Keratinocyte (primary cell): ENCODE measurements around the gene NMB. TPM values are rescaled to one million over a fixed set of nuclear protein-coding genes. Genes with fewer than 3 reads are reported as not detected.

Experiments
- DNase-seq: peaks from one replicate; pipeline ENCODE4 v3.0.0-alpha.2; 2011; ENCODE audit warnings: low read depth, missing footprints, low spot score
- FAIRE-seq: peaks from 2 replicates; lab custom pipeline; 2011; peaks lifted over from hg19 to GRCh38; lab: Jason Lieb, UNC
- H2AFZ ChIP-seq: 2 replicates; pipeline ENCODE4 v1.6.0; 2012; ENCODE audit warnings: low read length, control low read depth, inconsistent platforms; ENCODE audit not compliant: control insufficient read depth
- H3K27ac ChIP-seq: 2 replicates; pipeline ENCODE4 v1.5.1; 2011; ENCODE audit warnings: low read length; ENCODE audit not compliant: control insufficient read depth, insufficient read depth
- H3K27me3 ChIP-seq: 3 replicates; pipeline ENCODE4 v1.6.0; 2011; ENCODE audit warnings: low read length; ENCODE audit not compliant: control insufficient read depth, insufficient read depth; ENCODE audit errors: extremely low read depth
- H3K36me3 ChIP-seq, 2 experiments: 2 replicates in 1 of 2; 3 replicates in 1 of 2; pipeline ENCODE4 v1.5.1; 2011; ENCODE audit warnings: low read length in 2 of 2, mild to moderate bottlenecking in 1 of 2; ENCODE audit not compliant: control insufficient read depth in 2 of 2, insufficient read depth in 2 of 2; ENCODE audit errors: extremely low read depth in 1 of 2
- H3K4me1 ChIP-seq: 3 replicates; pipeline ENCODE4 v1.5.1; 2011; ENCODE audit warnings: low read length; ENCODE audit not compliant: control insufficient read depth, insufficient read depth; ENCODE audit errors: extremely low read depth
- H3K4me2 ChIP-seq: 3 replicates; pipeline ENCODE4 v1.6.0; 2011; ENCODE audit warnings: low read depth, low read length; ENCODE audit not compliant: control insufficient read depth, insufficient read depth; ENCODE audit errors: extremely low read depth
- H3K4me3 ChIP-seq, 3 experiments: fragments of 200-600 bp in 1 of 3; sonication (generic) in 1 of 3; 2 replicates in 2 of 3; 3 replicates in 1 of 3; pipeline ENCODE4 v1.5.1; 2011 to 2016; ENCODE audit warnings: low read length in 3 of 3, mild to moderate bottlenecking in 3 of 3, control low read depth in 2 of 3, inconsistent platforms in 1 of 3, low read depth in 1 of 3, mixed read lengths in 1 of 3, mixed run types in 1 of 3, moderate library complexity in 1 of 3; ENCODE audit not compliant: control insufficient read depth in 2 of 3, insufficient read depth in 2 of 3; ENCODE audit errors: extremely low read depth in 1 of 3
- H3K79me2 ChIP-seq: 2 replicates; pipeline ENCODE4 v1.6.0; 2012; ENCODE audit warnings: low read length; ENCODE audit not compliant: control insufficient read depth, insufficient read depth
- H3K9ac ChIP-seq: 3 replicates; pipeline ENCODE4 v1.6.0; 2011; ENCODE audit warnings: low read length; ENCODE audit not compliant: control insufficient read depth, insufficient read depth; ENCODE audit errors: extremely low read depth
- H3K9me1 ChIP-seq: 3 replicates; pipeline ENCODE4 v1.6.0; 2011; ENCODE audit warnings: low read length; ENCODE audit not compliant: control insufficient read depth, insufficient read depth; ENCODE audit errors: extremely low read depth
- H3K9me3 ChIP-seq: 2 replicates; pipeline ENCODE4 v1.5.1; 2012; ENCODE audit warnings: low read depth, low read length; ENCODE audit not compliant: control insufficient read depth
- H4K20me1 ChIP-seq: 3 replicates; pipeline ENCODE4 v1.6.0; 2011; ENCODE audit warnings: low read length; ENCODE audit not compliant: control insufficient read depth, insufficient read depth; ENCODE audit errors: extremely low read depth
- EZH2 ChIP-seq: IDR thresholded peaks from one replicate; pipeline ENCODE4 v1.6.1; 2012; ENCODE audit warnings: inconsistent platforms, mild to moderate bottlenecking, low read length, moderate library complexity
- dilution Hi-C: fragments of 300-500 bp; cut with MboI; formaldehyde crosslinking; loops from one replicate; pipeline ENCODE4 v1.7.0; 2020; ENCODE audit warnings: low sequenced_read_pairs; ENCODE audit not compliant: extremely low pct_ligation_motif_present
- polyA plus RNA-seq, 5 experiments: library from polyadenylated mRNA; depleted of rRNA in 3 of 5; stranded (reverse) in 3 of 5; stranded (forward) in 1 of 5; unstranded in 1 of 5; fragments of >200 nt; gene quantifications; 1 replicate in 1 of 5; 2 replicates in 3 of 5; 3 replicates in 1 of 5; pipeline versions ENCODE4 v1.2.1 to v1.2.3, GENCODE V29; 2011 to 2012; ENCODE audit warnings: missing spikeins in 2 of 5, low read depth in 1 of 5, low replicate concordance in 1 of 5
- TF ChIP-seq, protein P1 (sequence below), 3 experiments: IDR thresholded peaks in 1 of 3; conservative IDR thresholded peaks in 1 of 3; optimal IDR thresholded peaks in 1 of 3; 2 replicates in 2 of 3; 3 replicates in 1 of 3; pipeline versions ENCODE3 to v1.5.1; 2011; ENCODE audit warnings: low read length in 3 of 3, mild to moderate bottlenecking in 3 of 3, moderate library complexity in 2 of 3, control low read depth in 1 of 3, inconsistent platforms in 1 of 3; ENCODE audit not compliant: insufficient read depth in 2 of 3; ENCODE audit errors: extremely low read depth in 1 of 3

NMB gene
- polyA plus RNA-seq, 1 donor (not counting 4 experiments of a cell fraction or from before 2014, with no cell fraction given): 3.9 TPM

DNA sequence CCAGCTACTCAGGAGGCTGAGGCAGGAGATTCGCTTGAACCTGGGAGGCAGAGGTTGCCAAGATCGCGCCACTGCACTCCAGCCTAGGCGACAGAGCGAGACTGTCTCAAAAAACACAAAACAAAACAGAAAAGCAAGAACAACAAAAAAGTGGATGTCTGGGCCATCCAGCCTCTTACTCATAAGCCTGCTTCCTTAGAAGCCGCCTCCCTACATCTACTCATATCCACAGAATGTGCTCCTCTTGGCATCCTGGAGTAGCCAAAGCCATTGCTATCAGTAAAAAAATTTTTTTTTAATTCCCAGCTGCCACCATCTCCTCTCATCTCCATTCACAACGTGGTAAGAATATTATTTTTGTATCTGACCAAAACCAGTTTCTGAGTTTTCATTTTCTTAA lies 46.4 kb downstream of the NMB start:
- Histone ChIP-seq H3K79me2 (no peaks in the 10 kb centered on the region), H3K4me1 (no peaks in the 10 kb centered on the region), H3K36me3 (peaks cover 0 to 4% of the 10 kb centered on the region in 2 experiments), H2AFZ (no peak overlapping the region), H3K27ac (no peak overlapping the region), H3K4me3 (no peak overlapping the region), H3K9me3 (no peaks in the 10 kb centered on the region), H3K9ac (no peak overlapping the region), H4K20me1 (no peaks in the 10 kb centered on the region), H3K9me1 (no peaks in the 10 kb centered on the region), H3K4me2 (no peak overlapping the region), H3K27me3 (no peaks in the 10 kb centered on the region)
- no peak for TF ChIP-seq EZH2
- TF ChIP-seq, protein P1, sequence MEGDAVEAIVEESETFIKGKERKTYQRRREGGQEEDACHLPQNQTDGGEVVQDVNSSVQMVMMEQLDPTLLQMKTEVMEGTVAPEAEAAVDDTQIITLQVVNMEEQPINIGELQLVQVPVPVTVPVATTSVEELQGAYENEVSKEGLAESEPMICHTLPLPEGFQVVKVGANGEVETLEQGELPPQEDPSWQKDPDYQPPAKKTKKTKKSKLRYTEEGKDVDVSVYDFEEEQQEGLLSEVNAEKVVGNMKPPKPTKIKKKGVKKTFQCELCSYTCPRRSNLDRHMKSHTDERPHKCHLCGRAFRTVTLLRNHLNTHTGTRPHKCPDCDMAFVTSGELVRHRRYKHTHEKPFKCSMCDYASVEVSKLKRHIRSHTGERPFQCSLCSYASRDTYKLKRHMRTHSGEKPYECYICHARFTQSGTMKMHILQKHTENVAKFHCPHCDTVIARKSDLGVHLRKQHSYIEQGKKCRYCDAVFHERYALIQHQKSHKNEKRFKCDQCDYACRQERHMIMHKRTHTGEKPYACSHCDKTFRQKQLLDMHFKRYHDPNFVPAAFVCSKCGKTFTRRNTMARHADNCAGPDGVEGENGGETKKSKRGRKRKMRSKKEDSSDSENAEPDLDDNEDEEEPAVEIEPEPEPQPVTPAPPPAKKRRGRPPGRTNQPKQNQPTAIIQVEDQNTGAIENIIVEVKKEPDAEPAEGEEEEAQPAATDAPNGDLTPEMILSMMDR (optimal IDR thresholded peaks at IDR 0.05 in 1 of 3, IDR thresholded peaks at IDR 0.05 in 1 of 3, conservative IDR thresholded peaks at IDR 0.05 in 1 of 3; ENCODE audit: extremely low read depth in 1 of 3, insufficient read depth in 2 of 3, low read length in 3 of 3): no peak
- no peak for FAIRE-seq
- dilution Hi-C loops: no loop called here
- no peak for DNase-seq

DNA sequence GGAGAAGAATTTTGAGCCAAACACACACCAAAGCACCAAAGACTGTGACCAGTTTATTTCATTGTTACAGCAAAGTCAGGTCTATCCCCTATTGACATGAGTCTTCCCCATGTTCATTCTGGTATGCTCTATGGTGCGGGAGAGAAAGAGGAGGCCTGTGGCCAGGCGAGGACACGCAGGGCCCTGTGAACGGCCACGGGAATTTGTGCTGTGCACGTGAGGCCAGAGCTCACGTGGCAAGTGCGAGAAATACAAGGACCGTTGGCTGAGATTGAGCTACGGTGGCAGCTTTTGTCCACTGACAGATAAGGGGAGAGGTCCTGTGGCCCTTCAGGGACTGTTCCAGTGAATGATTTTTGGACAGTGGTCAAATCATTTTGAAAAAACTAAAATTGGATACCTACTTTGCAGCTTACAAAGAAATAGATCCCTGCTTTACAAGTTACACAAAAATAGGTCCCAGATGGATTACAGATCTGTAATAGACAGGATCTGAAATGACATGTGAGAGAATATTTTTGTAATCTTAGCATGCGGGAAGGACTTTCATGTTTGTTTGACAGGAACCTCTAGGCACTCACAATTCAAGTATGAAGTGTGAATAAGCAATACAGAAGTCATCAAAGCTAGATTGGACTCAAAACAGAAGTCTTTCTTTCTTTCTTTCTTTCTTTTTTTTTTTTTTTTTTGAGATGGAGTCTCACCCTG lies 48.0 kb downstream of the NMB start:
- no peaks in the 10 kb centered on the region for H4K20me1 ChIP-seq
- no peak for FAIRE-seq
- dilution Hi-C loops: no loop called here

More for the DNA sequence above, 48.0 kb downstream of the NMB start:
- Histone ChIP-seq H3K27ac (no peak overlapping the region), H3K36me3 (peaks cover 0 to 6% of the 10 kb centered on the region in 2 experiments), H3K9me1 (no peaks in the 10 kb centered on the region), H3K4me3 (no peak overlapping the region), H3K4me2 (no peak overlapping the region), H3K4me1 (no peaks in the 10 kb centered on the region), H3K27me3 (no peaks in the 10 kb centered on the region), H2AFZ (no peak overlapping the region), H3K79me2 (no peaks in the 10 kb centered on the region), H3K9ac (no peak overlapping the region), H3K9me3 (no peaks in the 10 kb centered on the region)
- TF ChIP-seq, protein P1 (optimal IDR thresholded peaks at IDR 0.05 in 1 of 3, IDR thresholded peaks at IDR 0.05 in 1 of 3, conservative IDR thresholded peaks at IDR 0.05 in 1 of 3; ENCODE audit: extremely low read depth in 1 of 3, insufficient read depth in 2 of 3, low read length in 3 of 3): no peak
- TF ChIP-seq EZH2: no peak
- no peak for DNase-seq
